H54 (cell line): ENCODE results near the gene TMEM272.

ENCODE experiments used
- DNase-seq: peaks from one replicate; pipeline ENCODE4 v3.0.0; 2011; ENCODE audit warnings: low spot score, mixed read lengths; ENCODE audit not compliant: insufficient read length
- FAIRE-seq: peaks from 3 replicates; lab custom pipeline; 2011; peaks lifted over from hg19 to GRCh38; lab: Jason Lieb, UNC
- POLR2A ChIP-seq: IDR thresholded peaks from 2 replicates; pipeline ENCODE4 v1.6.1; 2011; ENCODE audit warnings: low read depth, mild to moderate bottlenecking, low read length

TMEM272 gene

DNA sequence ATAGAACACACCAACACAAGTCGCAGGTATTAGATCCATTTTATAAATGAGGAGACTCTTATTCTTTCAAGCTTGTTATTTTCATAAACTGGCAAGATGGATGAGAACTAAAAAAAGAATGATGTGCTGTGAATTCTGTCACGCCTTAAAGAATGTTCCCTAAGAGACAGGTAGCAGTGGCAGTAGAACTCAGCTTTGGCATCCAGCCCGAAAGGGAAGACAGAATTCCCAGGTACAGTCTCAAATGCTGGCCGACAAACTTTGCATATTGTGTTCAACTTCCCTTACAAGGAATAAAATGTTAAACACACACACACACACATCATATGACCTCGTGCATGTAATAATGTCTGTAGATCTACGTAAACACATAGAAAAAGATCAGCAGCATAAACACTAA, 3.2 kb downstream of the TMEM272 start:
- FAIRE-seq (no peak), DNase-seq (no peak)
- TF ChIP-seq POLR2A: no peak

DNA sequence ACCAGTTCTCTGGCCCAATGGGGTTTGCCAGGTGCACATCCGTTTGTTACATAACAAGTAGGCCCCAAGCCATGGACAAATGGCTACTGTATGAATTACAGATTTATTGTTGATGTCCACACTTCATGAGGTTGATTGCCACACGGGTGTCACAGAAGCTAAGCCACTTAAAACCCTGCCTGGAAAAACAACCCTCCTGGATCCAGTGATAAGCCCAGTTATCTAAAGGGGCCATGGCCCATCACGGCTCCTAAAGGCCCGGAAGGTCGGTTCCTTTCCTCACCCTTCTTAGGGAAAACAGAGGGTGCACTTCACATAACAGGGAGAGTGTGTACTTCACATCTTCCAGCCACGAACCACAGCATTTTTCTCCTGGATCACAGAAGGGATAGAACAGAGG, 4.1 kb downstream of the TMEM272 start:
- no peak for FAIRE-seq
- no peak for TF ChIP-seq POLR2A
- no peak for DNase-seq

DNA sequence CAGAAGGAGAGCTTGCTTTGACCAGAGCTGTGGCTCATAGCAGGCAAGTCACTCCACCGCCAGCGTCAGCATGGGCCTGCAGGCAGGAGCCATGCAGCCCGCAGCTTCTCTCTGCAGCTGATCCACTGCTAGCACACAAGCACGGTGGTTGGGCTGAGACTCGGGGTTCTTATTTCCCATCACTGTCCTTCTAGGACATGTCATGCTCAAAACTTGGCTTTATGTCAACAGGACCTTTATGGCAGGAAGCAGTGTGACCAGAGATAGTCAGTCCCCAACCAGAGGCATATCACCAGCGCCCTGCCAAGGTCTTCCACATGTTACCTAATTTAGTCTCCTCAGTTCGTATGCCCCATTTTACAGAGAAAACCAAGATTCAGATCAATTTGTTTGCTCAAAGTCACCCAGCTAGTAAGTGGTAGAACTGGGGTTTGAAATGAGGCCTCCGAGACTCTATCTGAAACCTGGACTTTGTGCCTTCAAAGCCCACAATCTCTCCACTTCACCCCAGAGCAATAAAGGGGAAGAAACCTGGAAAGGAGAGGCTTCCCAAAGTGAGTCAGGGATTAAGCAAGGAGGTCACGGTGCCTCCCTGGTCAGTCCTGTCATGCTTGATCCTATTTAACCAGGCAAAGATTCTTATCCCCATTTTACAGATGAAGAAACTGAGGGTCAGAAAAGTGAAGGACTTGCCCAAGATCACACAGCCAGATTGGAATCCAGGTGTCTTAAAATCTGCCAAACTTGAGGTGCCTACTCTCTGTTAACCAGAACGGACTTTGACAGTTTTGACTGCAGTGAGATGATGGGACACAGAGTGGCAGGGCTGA, 5.1 kb downstream of the TMEM272 start:
- DNase-seq (no peak), FAIRE-seq (no peak)
- no peak for TF ChIP-seq POLR2A

DNA sequence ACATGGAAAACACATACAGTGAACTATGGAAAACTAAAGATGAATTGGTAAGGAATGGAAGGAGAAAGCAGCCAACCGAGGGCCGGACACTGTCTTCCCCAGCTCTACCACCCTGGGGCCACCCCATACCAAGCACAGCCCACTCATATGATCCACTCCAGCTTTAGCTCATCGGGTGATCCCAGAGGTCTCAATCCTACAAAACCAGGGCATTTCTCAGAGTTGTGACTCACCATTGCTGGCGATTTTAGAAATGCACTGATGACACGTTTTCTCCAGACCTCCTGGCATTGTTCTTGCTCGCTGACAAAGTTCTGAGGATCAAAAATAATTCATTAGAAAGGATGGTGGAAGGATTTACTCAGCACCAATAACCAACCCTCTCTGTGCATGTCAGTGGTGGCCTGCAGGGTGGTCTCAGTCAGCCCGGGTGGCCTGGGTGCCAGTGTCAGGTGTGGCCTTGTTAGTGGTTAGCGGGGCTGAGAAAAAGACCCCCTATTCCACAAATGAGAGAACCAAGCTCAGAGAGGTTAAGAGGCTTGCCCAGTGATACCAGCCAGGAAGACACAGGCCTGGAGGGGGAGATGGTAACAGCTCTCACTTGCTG, 6.6 kb downstream of the TMEM272 start:
- FAIRE-seq: no peak

DNA sequence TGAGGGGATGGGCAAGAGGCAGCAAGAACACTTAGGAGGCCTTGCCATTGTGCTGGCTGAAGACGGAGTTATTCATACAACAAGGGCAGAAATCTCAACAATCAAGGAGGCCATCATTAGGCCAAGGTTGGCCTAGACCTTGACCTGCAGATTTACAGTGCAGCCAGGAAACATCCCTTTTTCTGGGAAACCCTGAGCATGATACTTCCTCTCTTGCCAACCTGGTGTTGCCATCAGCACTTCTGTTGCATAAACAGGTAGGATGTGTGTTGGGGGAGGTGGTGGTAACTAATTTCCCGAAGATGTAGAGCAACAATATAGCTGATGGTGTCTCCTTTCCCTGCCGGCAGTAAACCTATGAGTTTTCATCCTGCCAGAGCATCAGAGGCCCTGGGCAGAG, 8.0 kb downstream of the TMEM272 start:
- no peak for DNase-seq
- no peak for FAIRE-seq
- TF ChIP-seq POLR2A: no peak

More for the DNA sequence above, 6.6 kb downstream of the TMEM272 start:
- TF ChIP-seq POLR2A: no peak
- DNase-seq: no peak

DNA sequence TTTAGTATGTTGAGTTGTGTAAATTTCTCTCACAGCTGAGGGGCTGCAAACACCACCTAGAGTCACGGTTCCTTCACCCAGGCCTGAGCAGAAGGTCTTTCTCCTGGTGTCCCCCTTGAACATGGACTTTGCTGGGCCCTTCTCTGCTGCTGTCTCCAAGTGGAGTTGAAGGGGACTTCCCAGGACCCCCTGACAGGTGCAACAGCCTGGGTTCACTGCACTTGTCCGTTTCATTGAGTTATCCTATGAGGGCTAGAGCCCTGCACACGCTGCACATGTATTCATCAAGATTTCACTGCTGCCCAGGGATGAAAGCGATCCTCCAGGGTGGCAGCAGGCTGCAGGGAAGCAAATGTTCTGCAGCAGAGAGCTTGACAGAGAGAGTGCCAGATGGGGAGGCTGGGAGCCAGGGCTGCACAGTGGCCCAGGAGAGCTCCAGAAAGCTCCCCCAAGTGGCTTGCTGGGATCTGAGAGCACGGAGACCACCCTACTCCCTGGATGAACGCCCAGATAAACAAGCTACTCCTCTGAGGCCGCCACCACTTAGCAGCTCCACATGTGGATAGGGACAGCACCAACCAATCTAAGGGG, 10.3 kb downstream of the TMEM272 start:
- FAIRE-seq: no peak
- no peak for TF ChIP-seq POLR2A
- no peak for DNase-seq

DNA sequence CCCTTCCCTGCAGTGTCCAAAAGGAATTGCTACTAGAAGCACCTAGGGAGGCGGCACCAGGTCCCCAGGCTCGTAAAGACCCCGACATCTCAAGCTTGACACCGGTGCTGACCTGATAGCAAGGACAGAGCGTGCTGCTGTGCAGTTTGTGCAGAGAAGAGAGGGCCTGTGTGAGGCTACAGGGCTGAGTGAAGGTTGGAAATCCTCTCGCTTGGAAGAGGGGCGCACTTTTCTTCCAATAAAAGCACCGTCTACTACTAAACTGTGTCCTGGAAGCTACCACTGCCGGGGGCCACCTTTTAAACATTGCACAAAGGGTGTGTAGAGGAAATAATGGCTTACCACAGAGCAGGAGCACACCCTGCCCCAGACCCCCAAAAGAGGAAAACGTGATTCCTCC, 11.0 kb downstream of the TMEM272 start:
- no peak for TF ChIP-seq POLR2A
- DNase-seq (no peak), FAIRE-seq (no peak)

DNA sequence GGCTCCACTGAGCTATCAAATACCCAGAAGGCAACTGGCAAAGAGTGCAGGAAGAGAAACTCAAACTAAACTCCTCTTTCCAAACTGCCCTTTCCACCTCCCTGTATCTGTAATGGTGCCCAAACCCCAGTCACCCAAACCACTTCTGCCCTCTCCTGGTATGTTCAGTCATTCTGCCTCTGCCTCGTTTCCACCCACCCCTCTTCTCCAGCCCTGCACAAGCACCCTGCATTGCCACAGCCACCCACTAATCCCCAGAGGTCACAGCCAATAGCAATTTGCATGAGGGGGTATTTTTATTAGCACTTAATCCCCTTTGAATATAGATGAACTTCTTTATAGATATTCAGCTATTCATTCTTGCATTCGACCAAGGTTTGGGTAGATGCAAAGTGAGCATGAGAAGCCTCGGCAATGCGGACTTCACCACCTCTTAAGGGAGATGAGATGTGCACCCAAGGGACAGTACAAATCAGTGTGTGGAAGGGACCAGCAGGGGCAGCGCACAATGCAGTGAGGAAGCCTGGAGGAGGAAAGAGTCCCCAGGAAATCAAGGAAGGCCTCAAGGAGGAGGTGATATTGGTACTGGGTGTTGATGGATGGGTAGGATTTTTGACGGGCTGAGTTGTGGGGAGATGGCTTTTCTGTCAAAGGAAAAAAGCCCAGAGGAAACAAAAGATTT, 12.4 kb downstream of the TMEM272 start:
- no peak for FAIRE-seq
- TF ChIP-seq POLR2A: no peak
- DNase-seq: peak; percentile 12

DNA sequence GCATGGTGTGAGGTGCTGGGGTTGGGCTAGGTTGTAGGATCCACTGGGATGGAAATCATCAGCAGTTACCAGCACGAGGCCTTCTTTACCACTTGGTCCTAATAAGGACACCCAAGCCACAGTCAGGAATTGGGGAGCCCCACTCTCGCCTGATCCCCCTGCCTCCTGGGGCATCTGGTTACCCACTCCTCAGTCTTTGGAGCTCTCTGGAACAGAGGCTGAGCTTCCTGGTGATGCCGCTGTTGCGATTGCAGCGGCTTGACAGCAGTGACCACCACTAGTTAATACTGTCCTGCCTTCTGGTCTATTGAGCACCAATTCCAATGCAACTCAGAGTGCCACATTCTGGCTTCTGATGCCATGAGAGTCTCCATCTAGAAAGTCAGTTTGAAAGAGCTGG, 13.5 kb downstream of the TMEM272 start:
- DNase-seq (no peak), FAIRE-seq (no peak)
- no peak for TF ChIP-seq POLR2A

DNA sequence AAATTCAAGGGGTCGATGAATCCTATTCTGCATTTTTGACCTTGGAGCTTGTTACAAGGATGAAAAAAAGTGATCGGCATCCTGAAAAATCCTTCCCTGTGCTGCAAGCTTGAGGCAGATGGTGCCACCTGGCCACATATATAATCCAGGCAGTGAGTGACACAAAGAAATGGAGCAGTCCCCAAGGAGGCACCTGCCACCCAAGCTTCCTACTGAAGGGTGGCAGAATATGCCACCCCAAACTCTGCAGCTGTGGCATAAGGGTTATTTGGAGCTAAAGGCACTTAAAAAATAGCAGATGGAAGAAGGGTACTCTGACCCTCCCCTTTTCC, 15.4 kb downstream of the TMEM272 start:
- no peak for TF ChIP-seq POLR2A
- DNase-seq (no peak), FAIRE-seq (no peak)

DNA sequence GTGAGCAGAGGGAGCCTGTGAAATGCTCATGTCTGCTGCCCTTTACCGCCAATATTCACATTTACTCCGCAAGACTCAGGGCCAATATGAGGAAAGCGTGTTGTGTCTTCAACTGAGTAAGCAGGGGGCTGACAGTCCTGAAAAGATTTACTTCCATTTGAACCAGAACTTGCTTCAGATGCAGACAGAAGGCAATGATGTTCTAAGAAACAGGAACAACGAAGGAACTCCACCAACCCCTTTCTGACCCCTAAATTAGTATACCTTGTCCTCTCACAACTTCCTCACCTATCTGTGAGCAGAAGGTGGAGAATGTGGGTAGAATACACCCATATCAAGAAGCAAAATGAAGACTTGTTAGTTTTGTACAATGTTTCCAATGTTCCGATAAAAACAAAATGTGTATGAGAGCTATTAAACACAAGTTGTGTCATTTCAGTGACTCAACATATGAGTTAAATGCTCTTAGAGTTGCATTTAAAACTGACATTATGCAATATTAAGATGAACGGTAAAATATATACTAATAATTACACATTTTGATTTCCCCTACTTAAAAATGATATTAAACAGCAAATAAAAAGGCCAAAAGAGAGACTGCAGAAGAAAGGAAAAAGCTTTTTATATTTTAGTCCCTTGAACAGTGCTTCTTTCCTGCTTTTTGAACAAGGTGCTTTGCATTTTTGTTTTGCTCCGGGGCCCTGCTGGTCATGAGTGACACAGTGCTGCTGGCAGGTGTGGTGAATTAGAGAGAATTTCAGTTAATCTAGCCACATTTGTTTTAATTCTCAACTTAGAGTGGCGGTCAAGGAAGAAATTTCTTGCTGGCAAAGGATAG, 16.0 kb downstream of the TMEM272 start:
- FAIRE-seq (no peak), DNase-seq (no peak)
- no peak for TF ChIP-seq POLR2A

DNA sequence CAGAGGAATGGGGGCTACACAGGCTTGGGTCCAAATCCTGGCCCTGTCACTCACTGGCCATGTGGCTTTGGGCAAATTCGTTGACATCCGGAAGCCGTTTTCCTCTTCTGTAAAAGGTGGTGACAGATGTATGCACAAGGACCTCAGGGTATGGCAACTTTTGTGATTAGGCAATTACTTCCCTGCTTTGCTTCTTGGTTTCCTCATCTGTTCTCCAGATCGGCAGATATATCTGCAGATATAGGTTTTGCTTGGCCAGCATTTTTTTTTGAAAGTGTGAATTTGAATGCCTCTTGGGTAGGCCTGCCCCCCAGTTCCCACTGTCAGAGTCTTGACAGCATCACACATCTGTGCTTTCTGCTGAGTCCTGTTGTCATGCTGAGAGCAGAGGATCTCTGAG, 17.7 kb downstream of the TMEM272 start:
- TF ChIP-seq POLR2A: no peak
- DNase-seq (no peak), FAIRE-seq (no peak)

DNA sequence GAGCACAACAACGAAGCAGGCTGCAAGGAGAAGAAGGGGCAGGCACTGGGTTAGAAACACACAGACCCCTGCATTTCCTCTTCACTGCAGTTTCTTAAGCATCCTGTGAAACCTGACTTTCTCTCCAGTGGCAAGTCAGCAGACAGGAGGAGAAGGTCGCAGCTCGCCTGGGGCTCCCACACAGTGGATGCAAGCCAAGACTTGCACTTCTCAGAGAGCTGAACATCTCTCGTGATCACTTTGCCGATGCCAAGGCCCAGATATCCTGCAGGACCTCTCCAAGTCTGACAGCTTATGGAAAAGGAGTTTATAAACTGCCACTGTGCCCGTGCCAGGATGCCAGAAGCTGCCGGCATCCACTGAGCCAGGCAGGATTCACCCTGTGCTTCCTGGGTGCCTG, 18.4 kb downstream of the TMEM272 start:
- FAIRE-seq (no peak), DNase-seq (no peak)
- no peak for TF ChIP-seq POLR2A
